Mesendoderm (in vitro differentiated cells): ENCODE measurements around the gene MICAL1.

Experiments used
- DNase-seq: peaks from one replicate; pipeline ENCODE4 v3.0.0; 2013
- H2AK5ac ChIP-seq: 2 replicates; pipeline ENCODE4 v1.6.1; 2013; ENCODE audit warnings: low read length, inconsistent platforms
- H2BK120ac ChIP-seq: 2 replicates; pipeline ENCODE4 v1.6.1; 2013; ENCODE audit warnings: low read depth, mild to moderate bottlenecking, low read length, moderate library complexity, mixed read lengths
- H2BK15ac ChIP-seq: replicated peaks from 2 replicates; pipeline ENCODE4 v1.6.1; 2013; ENCODE audit warnings: low read depth, mild to moderate bottlenecking, moderate library complexity
- H2BK5ac ChIP-seq: 2 replicates; pipeline ENCODE4 v1.6.1; 2013; ENCODE audit warnings: low read length, inconsistent platforms
- H3K18ac ChIP-seq: 2 replicates; pipeline ENCODE4 v1.6.1; 2013; ENCODE audit warnings: mild to moderate bottlenecking, low read length, mixed read lengths
- H3K23ac ChIP-seq: one replicate; pipeline ENCODE4 v1.6.1; 2013; ENCODE audit warnings: low read length
- H3K27ac ChIP-seq: 2 replicates; pipeline ENCODE4 v1.5.1; 2013; ENCODE audit warnings: low read depth, mild to moderate bottlenecking, inconsistent platforms, low read length, moderate library complexity
- H3K27me3 ChIP-seq: 2 replicates; pipeline ENCODE4 v1.6.1; 2013; ENCODE audit warnings: low read length, control low read depth, mild to moderate bottlenecking, inconsistent platforms; ENCODE audit not compliant: insufficient read depth, poor library complexity
- H3K36me3 ChIP-seq: 2 replicates; pipeline ENCODE4 v1.6.1; 2013; ENCODE audit warnings: low read length, inconsistent platforms; ENCODE audit not compliant: control insufficient read depth, insufficient read depth
- H3K4ac ChIP-seq: one replicate; pipeline ENCODE4 v1.6.1; 2013; ENCODE audit warnings: low read depth, mild to moderate bottlenecking, low read length, moderate library complexity
- H3K4me1 ChIP-seq: 2 replicates; pipeline ENCODE4 v1.6.1; 2013; ENCODE audit warnings: low read depth, low read length, inconsistent platforms; ENCODE audit not compliant: control insufficient read depth
- H3K4me2 ChIP-seq: 2 replicates; pipeline ENCODE4 v1.6.1; 2013; ENCODE audit warnings: low read length
- H3K4me3 ChIP-seq: 2 replicates; pipeline ENCODE4 v1.5.1; 2013; ENCODE audit warnings: mild to moderate bottlenecking, low read length
- H3K56ac ChIP-seq: one replicate; pipeline ENCODE4 v1.6.1; 2013; ENCODE audit warnings: low read length
- H3K79me1 ChIP-seq: 2 replicates; pipeline ENCODE4 v1.6.1; 2013; ENCODE audit warnings: low read length, inconsistent platforms
- H3K79me2 ChIP-seq: 2 replicates; pipeline ENCODE4 v1.6.1; 2013; ENCODE audit warnings: mild to moderate bottlenecking, low read length; ENCODE audit not compliant: control insufficient read depth, insufficient read depth
- H3K9ac ChIP-seq: 2 replicates; pipeline ENCODE4 v1.6.1; 2013; ENCODE audit warnings: low read length, inconsistent platforms
- H4K5ac ChIP-seq: one replicate; pipeline ENCODE4 v1.6.1; 2013; ENCODE audit warnings: low read length
- H4K8ac ChIP-seq: one replicate; pipeline ENCODE4 v1.6.1; 2013; ENCODE audit warnings: low read depth, mild to moderate bottlenecking, control low read depth, low read length, moderate library complexity
- WGBS: extraction: QIAGEN DNeasy Blood & Tissue Kit; methylation state at CpG from one replicate; pipeline ENCODE4 v1.1.7; 2013; ENCODE audit warnings: low lambda C conversion rate, missing lambda C conversion rate; ENCODE audit not compliant: insufficient coverage; ENCODE audit errors: extremely low coverage; 5-methylcytosine and 5-hydroxymethylcytosine counted together

MICAL1 gene

DNA sequence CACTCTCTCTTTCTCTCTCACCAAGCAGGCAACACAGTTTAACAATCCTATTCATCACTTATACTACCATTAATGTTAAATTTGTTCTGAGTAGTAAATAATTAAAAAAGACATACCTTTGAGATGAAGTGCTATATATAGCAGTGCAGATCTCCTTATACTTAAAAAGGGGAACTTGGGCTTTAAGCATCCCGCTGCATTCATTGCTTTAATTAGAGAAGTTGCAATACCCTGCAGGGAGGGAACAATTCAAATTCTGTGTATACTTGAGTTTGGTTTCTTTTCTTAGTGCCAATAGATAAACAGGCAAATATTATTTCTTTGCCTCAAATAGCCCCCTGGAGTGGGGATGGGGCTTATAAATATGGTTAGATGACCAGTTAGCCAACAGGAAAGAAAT is 38.3 kb upstream of the MICAL1 start:
- H3K4me2 ChIP-seq: no peak overlapping the region
- H3K27ac ChIP-seq: no peak overlapping the region
- no CpG with 5 or more reads among the region's 1 CpG for WGBS

DNA sequence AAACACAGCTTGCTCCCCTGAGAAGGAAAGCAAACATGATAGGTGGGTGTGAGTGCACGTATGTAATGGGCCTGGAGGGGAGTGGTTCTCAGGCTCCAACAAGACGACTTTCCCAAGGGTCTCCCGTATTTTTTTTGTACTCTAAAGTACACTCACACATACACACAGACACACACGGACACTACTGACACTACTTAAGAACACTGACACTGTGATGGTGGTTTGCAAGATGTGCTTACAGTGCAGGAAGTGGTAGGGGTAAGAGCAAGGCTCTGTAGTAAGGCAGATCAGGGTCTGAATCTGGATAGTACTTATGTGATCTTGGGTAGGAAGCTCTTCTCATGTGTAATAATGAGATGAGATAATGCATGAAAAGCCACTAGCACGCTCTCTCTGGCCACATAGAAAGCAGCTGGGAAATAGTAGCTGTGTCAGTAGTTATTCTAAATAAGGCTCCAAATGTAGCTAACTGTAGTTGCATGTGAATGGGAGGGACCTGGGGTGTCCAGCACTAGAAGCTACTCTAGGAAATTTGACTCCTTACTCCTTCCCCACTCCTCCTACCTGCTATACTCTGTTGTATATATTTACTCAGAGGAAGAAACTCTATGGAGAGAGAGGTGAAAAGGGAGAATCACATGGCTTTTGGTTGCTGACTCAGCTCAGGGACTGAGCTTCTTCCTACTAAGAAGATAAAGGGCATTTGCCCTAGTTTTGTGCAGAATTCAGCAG is 35.8 kb upstream of the MICAL1 start:
- Histone ChIP-seq H3K79me2 (no peaks in the 10 kb centered on the region), H4K5ac (no peak overlapping the region), H3K4me1 (peaks cover 3% of the 10 kb centered on the region), H3K4ac (no peak overlapping the region), H2BK120ac (no peak overlapping the region), H3K56ac (no peak overlapping the region), H3K9ac (no peak overlapping the region), H3K27ac (no peak overlapping the region), H4K8ac (no peak overlapping the region), H2BK15ac (no peak overlapping the region), H2BK5ac (no peak overlapping the region), H3K23ac (no peak overlapping the region), H3K27me3 (no peaks in the 10 kb centered on the region), H3K4me2 (no peak overlapping the region), H3K36me3 (no peaks in the 10 kb centered on the region), H2AK5ac (no peak overlapping the region), H3K18ac (no peak overlapping the region), H3K4me3 (no peak overlapping the region), H3K79me1 (no peaks in the 10 kb centered on the region)
- DNase-seq: no peak
- no CpG with 5 or more reads among the region's 5 CpGs for WGBS

More for the DNA sequence above, 38.3 kb upstream of the MICAL1 start:
- H3K23ac ChIP-seq: no peak overlapping the region
- no peak overlapping the region for H2BK120ac ChIP-seq
- no peak for DNase-seq
- H3K9ac ChIP-seq: no peak overlapping the region
- H4K5ac ChIP-seq: no peak overlapping the region
- H3K79me2 ChIP-seq: no peaks in the 10 kb centered on the region
- H3K4ac ChIP-seq: no peak overlapping the region
- H3K79me1 ChIP-seq: no peaks in the 10 kb centered on the region
- H2BK5ac ChIP-seq: no peak overlapping the region
- peaks cover 3% of the 10 kb centered on the region for H3K4me1 ChIP-seq
- no peak overlapping the region for H2BK15ac ChIP-seq
- no peaks in the 10 kb centered on the region for H3K36me3 ChIP-seq
- no peak overlapping the region for H3K56ac ChIP-seq
- no peaks in the 10 kb centered on the region for H3K27me3 ChIP-seq
- H3K18ac ChIP-seq: no peak overlapping the region
- H4K8ac ChIP-seq: no peak overlapping the region
- no peak overlapping the region for H3K4me3 ChIP-seq
- H2AK5ac ChIP-seq: no peak overlapping the region

DNA sequence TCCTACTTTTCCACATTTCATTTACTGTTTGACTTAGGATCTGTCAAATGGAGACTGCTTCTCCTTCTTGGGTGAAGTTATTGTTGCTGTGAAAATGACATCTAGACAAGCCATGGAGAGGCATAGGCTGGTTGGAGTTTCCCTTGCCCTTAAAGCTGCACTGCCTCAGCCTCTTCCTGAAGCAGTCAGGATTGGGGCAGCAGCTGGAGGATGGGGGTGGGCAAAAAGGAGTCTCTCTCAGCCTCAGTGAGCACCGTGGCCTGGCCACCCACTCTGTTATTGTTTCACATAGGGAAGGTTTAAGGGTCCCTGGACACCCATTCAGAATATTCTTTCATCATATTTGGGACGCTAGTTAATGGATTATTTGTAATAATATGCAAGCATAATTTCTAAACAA is 35.1 kb upstream of the MICAL1 start:
- Histone ChIP-seq H2BK15ac (no peak overlapping the region), H3K9ac (no peak overlapping the region), H4K8ac (no peak overlapping the region), H3K56ac (no peak overlapping the region), H3K4me3 (no peak overlapping the region), H3K4ac (no peak overlapping the region), H3K23ac (no peak overlapping the region), H3K79me2 (no peaks in the 10 kb centered on the region), H4K5ac (no peak overlapping the region), H3K18ac (no peak overlapping the region), H3K36me3 (no peaks in the 10 kb centered on the region), H2BK120ac (no peak overlapping the region), H3K27ac (no peak overlapping the region), H3K79me1 (no peaks in the 10 kb centered on the region), H3K4me2 (no peak overlapping the region), H2BK5ac (no peak overlapping the region), H2AK5ac (no peak overlapping the region), H3K4me1 (peaks cover 3% of the 10 kb centered on the region), H3K27me3 (no peaks in the 10 kb centered on the region)
- WGBS: no CpG with 5 or more reads among the region's 2 CpGs
- DNase-seq: no peak

DNA sequence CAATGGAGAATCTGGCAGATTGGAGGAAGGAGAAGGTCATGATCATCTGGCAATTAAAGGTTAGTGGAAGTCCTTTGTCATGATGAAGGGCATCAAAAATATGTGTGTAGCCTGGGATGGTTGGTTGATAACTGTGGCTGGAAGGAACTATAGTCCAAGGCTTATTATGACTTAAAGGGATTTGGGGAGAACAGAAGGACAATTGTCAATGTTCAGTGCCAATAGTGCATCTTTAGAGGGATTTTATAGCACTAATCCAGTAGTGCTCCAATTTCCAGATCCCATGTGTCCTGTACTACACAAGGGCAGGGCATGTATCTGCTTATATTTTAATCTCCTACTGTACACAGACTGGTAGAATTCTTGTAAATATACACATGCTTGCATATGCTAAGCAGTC is 32.4 kb upstream of the MICAL1 start:
- Histone ChIP-seq H2AK5ac (no peak overlapping the region), H3K23ac (no peak overlapping the region), H3K9ac (no peak overlapping the region), H3K79me1 (no peaks in the 10 kb centered on the region), H3K18ac (no peak overlapping the region), H3K27me3 (no peaks in the 10 kb centered on the region), H3K36me3 (no peaks in the 10 kb centered on the region), H3K27ac (no peak overlapping the region), H3K79me2 (no peaks in the 10 kb centered on the region), H3K4ac (no peak overlapping the region), H4K8ac (no peak overlapping the region), H3K4me3 (no peak overlapping the region), H3K4me1 (peaks cover 5% of the 10 kb centered on the region), H3K56ac (no peak overlapping the region), H2BK120ac (no peak overlapping the region), H4K5ac (no peak overlapping the region), H2BK15ac (no peak overlapping the region), H3K4me2 (no peak overlapping the region), H2BK5ac (no peak overlapping the region)
- DNase-seq: no peak

DNA sequence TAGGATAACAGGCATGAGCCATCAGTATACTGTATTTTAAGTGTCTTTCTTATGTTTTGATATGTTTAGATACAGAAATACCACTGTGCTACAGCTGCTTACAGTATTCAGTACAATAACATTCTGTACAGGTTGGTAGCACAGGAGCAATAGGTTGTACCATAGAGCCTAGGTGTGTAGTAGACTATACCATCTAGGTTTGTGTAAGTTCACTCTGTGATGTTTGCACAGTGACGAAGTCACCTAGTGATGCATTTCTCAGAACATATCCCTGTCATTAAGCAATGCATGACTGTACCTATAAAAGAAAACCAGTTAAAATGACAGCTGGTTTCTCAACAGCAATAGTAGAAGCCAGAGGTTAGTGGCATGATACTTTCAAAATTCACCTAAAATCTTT is 30.5 kb upstream of the MICAL1 start:
- H3K27ac ChIP-seq: no peak overlapping the region
- H3K4me1 ChIP-seq: peaks cover 6% of the 10 kb centered on the region
- no peaks in the 10 kb centered on the region for H3K27me3 ChIP-seq
- no peak overlapping the region for H3K4me3 ChIP-seq
- peaks cover 13% of the 10 kb centered on the region for H3K79me2 ChIP-seq
- H4K5ac ChIP-seq: no peak overlapping the region
- H3K9ac ChIP-seq: no peak overlapping the region
- H3K56ac ChIP-seq: no peak overlapping the region
- no peak overlapping the region for H2BK120ac ChIP-seq
- H2BK15ac ChIP-seq: no peak overlapping the region
- H2BK5ac ChIP-seq: no peak overlapping the region
- no peak overlapping the region for H2AK5ac ChIP-seq
- H3K36me3 ChIP-seq: no peaks in the 10 kb centered on the region
- H3K23ac ChIP-seq: no peak overlapping the region
- WGBS: no CpG with 5 or more reads among the region's 1 CpG
- no peak overlapping the region for H3K4ac ChIP-seq
- no peak for DNase-seq
- H3K18ac ChIP-seq: no peak overlapping the region
- peaks cover 6% of the 10 kb centered on the region for H3K79me1 ChIP-seq
- H3K4me2 ChIP-seq: no peak overlapping the region
- H4K8ac ChIP-seq: no peak overlapping the region

DNA sequence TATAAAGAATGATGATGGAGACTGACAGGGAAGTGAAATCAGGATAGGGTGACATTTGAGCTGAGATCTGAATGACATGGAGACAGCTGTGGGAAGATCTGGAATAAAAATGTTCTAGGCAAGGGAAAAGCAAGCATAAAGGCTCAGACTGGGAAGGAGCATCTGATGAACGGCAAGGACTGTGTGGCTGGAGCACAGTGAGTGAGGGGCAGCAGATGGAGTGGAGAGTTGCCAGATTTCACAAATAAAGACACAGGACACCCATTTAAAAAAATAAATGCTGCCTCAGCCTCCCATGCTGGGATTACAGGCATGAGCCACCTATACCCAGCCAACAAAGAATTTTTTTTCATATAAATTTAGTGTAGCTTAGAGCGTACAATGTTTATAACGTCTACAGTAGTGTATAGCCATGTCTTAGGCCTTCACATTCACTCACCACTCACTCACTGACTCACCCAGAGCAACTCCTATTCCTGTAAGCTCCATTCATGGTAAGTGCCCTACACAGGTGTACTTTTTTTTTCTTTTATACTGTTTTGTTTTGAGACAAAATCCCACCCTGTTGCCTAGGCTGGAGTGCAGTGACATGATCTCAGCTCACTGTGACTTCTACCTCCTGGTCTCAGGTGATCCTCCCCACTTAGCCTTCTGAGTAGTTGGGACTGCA is 29.8 kb upstream of the MICAL1 start:
- H3K79me1 ChIP-seq: peaks cover 11% of the 10 kb centered on the region
- H3K4me1 ChIP-seq: peaks cover 10% of the 10 kb centered on the region
- H3K79me2 ChIP-seq: peaks cover 20% of the 10 kb centered on the region

More for the DNA sequence above, 29.8 kb upstream of the MICAL1 start:
- Histone ChIP-seq H2AK5ac (no peak overlapping the region), H4K8ac (no peak overlapping the region), H4K5ac (no peak overlapping the region), H3K4me2 (no peak overlapping the region), H3K56ac (no peak overlapping the region), H3K9ac (no peak overlapping the region), H3K27me3 (no peaks in the 10 kb centered on the region), H2BK120ac (no peak overlapping the region), H2BK5ac (no peak overlapping the region), H3K4me3 (no peak overlapping the region), H3K18ac (no peak overlapping the region), H3K23ac (no peak overlapping the region), H2BK15ac (no peak overlapping the region), H3K36me3 (no peaks in the 10 kb centered on the region), H3K27ac (no peak overlapping the region), H3K4ac (no peak overlapping the region)
- DNase-seq: no peak
- no CpG with 5 or more reads among the region's 3 CpGs for WGBS
